SK-N-SH (cell line): Measurements from ENCODE around the gene GATM. TPM values are rescaled to one million over a fixed set of nuclear protein-coding genes. Genes with fewer than 3 reads are reported as not detected.

Experiments used
- CTCF ChIA-PET: fragments of 300-600, 350-600 bp; formaldehyde crosslinking; extraction: SDS; loops from one replicate; lab custom pipeline; 2021; lab: Yijun Ruan, JAX
- POLR2A ChIA-PET: fragments of 350-600 bp; sonication (Branson Sonifier 250); formaldehyde crosslinking; extraction: SDS; loops from one replicate; lab custom pipeline; 2020; ENCODE audit warnings: antibody characterized with exemption, inconsistent platforms; lab: Yijun Ruan, JAX
- DNase-seq: peaks from one replicate; pipeline ENCODE4 v3.0.0; 2012
- H2AFZ ChIP-seq: fragments of 200-600 bp; sonication (generic); 2 replicates; pipeline ENCODE4 v1.8.1; 2016; ENCODE audit warnings: antibody characterized with exemption, mild to moderate bottlenecking, low read depth
- H3F3A ChIP-seq: fragments of 200-600 bp; sonication (generic); replicated peaks from 2 replicates; pipeline ENCODE3; 2016; ENCODE audit warnings: antibody characterized with exemption, mild to moderate bottlenecking; ENCODE audit not compliant: insufficient read depth
- H3K27ac ChIP-seq, 2 experiments: fragments of 200-500 bp in 1 of 2; fragments of 200-600 bp in 1 of 2; sonication (Bioruptor generic) in 1 of 2; sonication (generic), shearing (Covaris generic) in 1 of 2; 2 replicates each; pipeline versions ENCODE4 v1.5.1 to v1.6.1; 2014 to 2016; ENCODE audit warnings: low read depth in 2 of 2, inconsistent platforms in 1 of 2, low read length in 1 of 2, mild to moderate bottlenecking in 1 of 2, mixed read lengths in 1 of 2
- H3K27me3 ChIP-seq: fragments of 200-600 bp; sonication (generic), shearing (Covaris generic); 2 replicates; pipeline ENCODE4 v1.6.1; 2016; ENCODE audit warnings: mixed run types; ENCODE audit not compliant: insufficient read depth
- H3K36me3 ChIP-seq, 2 experiments: fragments of 200-500 bp in 1 of 2; fragments of 200-600 bp in 1 of 2; sonication (Bioruptor generic) in 1 of 2; sonication (generic) in 1 of 2; replicated peaks in 1 of 2; 2 replicates each; pipeline versions ENCODE3 to v1.5.1; 2014 to 2016; ENCODE audit warnings: low read length in 1 of 2, mild to moderate bottlenecking in 1 of 2; ENCODE audit not compliant: insufficient read depth in 2 of 2, control insufficient read depth in 1 of 2
- H3K4me1 ChIP-seq, 2 experiments: fragments of 200-500 bp in 1 of 2; fragments of 200-600 bp in 1 of 2; sonication (Bioruptor generic) in 1 of 2; sonication (generic), shearing (Covaris generic) in 1 of 2; 2 replicates each; pipeline versions ENCODE4 v1.5.1 to v1.6.1; 2014 to 2016; ENCODE audit warnings: low read depth in 1 of 2, low read length in 1 of 2, mixed run types in 1 of 2; ENCODE audit not compliant: insufficient read depth in 2 of 2, control insufficient read depth in 1 of 2
- H3K4me2 ChIP-seq: fragments of 200-600 bp; sonication (generic), shearing (Covaris generic); 2 replicates; pipeline ENCODE4 v1.6.1; 2017; ENCODE audit warnings: mixed run types
- H3K4me3 ChIP-seq, 2 experiments: fragments of 200-500 bp in 1 of 2; fragments of 200-600 bp in 1 of 2; sonication (Bioruptor generic) in 1 of 2; sonication (generic), shearing (Covaris generic) in 1 of 2; 2 replicates each; pipeline versions ENCODE4 v1.5.1 to v1.8.1; 2014 to 2016; ENCODE audit warnings: low read depth in 2 of 2, inconsistent platforms in 1 of 2, low read length in 1 of 2, mild to moderate bottlenecking in 1 of 2, mixed read lengths in 1 of 2, moderate library complexity in 1 of 2
- H3K79me2 ChIP-seq: fragments of 200-600 bp; sonication (generic); 2 replicates; pipeline ENCODE4 v1.8.1; 2017; ENCODE audit warnings: mild to moderate bottlenecking; ENCODE audit not compliant: insufficient read depth
- H3K9ac ChIP-seq: fragments of 200-600 bp; sonication (generic); 2 replicates; pipeline ENCODE4 v1.6.1; 2017; ENCODE audit warnings: mixed run types
- H3K9me2 ChIP-seq: fragments of 200-600 bp; sonication (generic); 2 replicates; pipeline ENCODE4 v1.6.1; 2017; ENCODE audit warnings: mixed run types
- H3K9me3 ChIP-seq: fragments of 200-600 bp; sonication (generic); 2 replicates; pipeline ENCODE4 v1.6.1; 2017; ENCODE audit warnings: mixed run types, mild to moderate bottlenecking, moderate library complexity
- H4K20me1 ChIP-seq: fragments of 200-600 bp; sonication (generic); 2 replicates; pipeline ENCODE4 v1.6.1; 2017; ENCODE audit warnings: mild to moderate bottlenecking, mixed run types; ENCODE audit not compliant: insufficient read depth
- CHD2 ChIP-seq: fragments of 150-350 bp; IDR thresholded peaks from 2 replicates; pipeline ENCODE4 v1.6.1; 2018; ENCODE audit warnings: low read length; ENCODE audit not compliant: partially characterized antibody
- EZH2phosphoT487 ChIP-seq: fragments of 200-600 bp; sonication (generic); IDR thresholded peaks from 2 replicates; pipeline ENCODE4 v1.6.1; 2017; ENCODE audit warnings: low read depth, mixed run types, mild to moderate bottlenecking, antibody characterized with exemption, moderate library complexity, borderline replicate concordance
- FOXM1 ChIP-seq: IDR thresholded peaks from 2 replicates; pipeline ENCODE4 v1.4.0; 2012; ENCODE audit warnings: low read depth, mild to moderate bottlenecking
- GATA2 ChIP-seq: sonication (generic); formaldehyde crosslinking; IDR thresholded peaks from 2 replicates; pipeline ENCODE4 v1.5.0; 2020; ENCODE audit warnings: mild to moderate bottlenecking, missing genetic modification reagents
- IRF3 ChIP-seq: fragments of 150-350 bp; IDR thresholded peaks from 2 replicates; pipeline ENCODE4 v1.6.1; 2016; ENCODE audit warnings: mild to moderate bottlenecking, low read depth, low read length
- JUND ChIP-seq: IDR thresholded peaks from 2 replicates; pipeline ENCODE4 v1.4.0; 2012
- MXI1 ChIP-seq: IDR thresholded peaks from 2 replicates; pipeline ENCODE4 v1.6.1; 2012; ENCODE audit warnings: mild to moderate bottlenecking, low read depth, low read length, improper control_type of control experiment
- POLR2AphosphoS5 ChIP-seq: IDR thresholded peaks from 2 replicates; pipeline ENCODE4 v1.6.1; 2012; ENCODE audit warnings: low read depth, low read length
- RAD21 ChIP-seq: IDR thresholded peaks from 2 replicates; pipeline ENCODE4 v1.6.1; 2012; ENCODE audit warnings: mild to moderate bottlenecking, low read length
- RCOR1 ChIP-seq: fragments of 150-350 bp; IDR thresholded peaks from 2 replicates; pipeline ENCODE4 v1.6.1; 2017; ENCODE audit warnings: antibody characterized with exemption, low read length
- RFX5 ChIP-seq: IDR thresholded peaks from 2 replicates; pipeline ENCODE4 v1.6.1; 2012; ENCODE audit warnings: mild to moderate bottlenecking, improper control_type of control experiment, low read length
- SIN3A ChIP-seq: IDR thresholded peaks from 2 replicates; pipeline ENCODE4 v1.6.1; 2012; ENCODE audit warnings: low read depth, mild to moderate bottlenecking, low read length, moderate library complexity, borderline replicate concordance
- SMC3 ChIP-seq: IDR thresholded peaks from 2 replicates; pipeline ENCODE4 v1.6.1; 2012; ENCODE audit warnings: low read depth, low read length, improper control_type of control experiment
- USF1 ChIP-seq: IDR thresholded peaks from 2 replicates; pipeline ENCODE4 v1.4.0; 2012; ENCODE audit warnings: low read depth, borderline replicate concordance
- YY1 ChIP-seq: IDR thresholded peaks from 2 replicates; pipeline ENCODE4 v1.4.0; 2012; ENCODE audit warnings: low read depth, mild to moderate bottlenecking
- WGBS: methylation state at CpG from one replicate; pipeline ENCODE4 v1.1.6; 2017; ENCODE audit warnings: low lambda C conversion rate; 5-methylcytosine and 5-hydroxymethylcytosine counted together
- polyA plus RNA-seq, 3 experiments: library from polyadenylated mRNA; depleted of rRNA; stranded (reverse); fragments of >200 nt; gene quantifications; 2 replicates each; pipeline ENCODE4 v1.2.3, GENCODE V29; 2012
- TF ChIP-seq, protein P1 (sequence below): IDR thresholded peaks from 2 replicates; pipeline ENCODE4 v1.4.0; 2012; ENCODE audit warnings: low read depth
- TF ChIP-seq, protein P2 (sequence below): IDR thresholded peaks from 2 replicates; pipeline ENCODE4; 2012
- TF ChIP-seq, protein P3 (sequence below): fragments of 150-350 bp; IDR thresholded peaks from 2 replicates; pipeline ENCODE4 v1.6.1; 2017; ENCODE audit warnings: antibody characterized with exemption, low read length, low read depth, borderline replicate concordance

The GATM gene
- polyA plus RNA-seq, 1 of the 3 experiments (the other 2 are of a cell fraction) = 0.58 TPM

DNA sequence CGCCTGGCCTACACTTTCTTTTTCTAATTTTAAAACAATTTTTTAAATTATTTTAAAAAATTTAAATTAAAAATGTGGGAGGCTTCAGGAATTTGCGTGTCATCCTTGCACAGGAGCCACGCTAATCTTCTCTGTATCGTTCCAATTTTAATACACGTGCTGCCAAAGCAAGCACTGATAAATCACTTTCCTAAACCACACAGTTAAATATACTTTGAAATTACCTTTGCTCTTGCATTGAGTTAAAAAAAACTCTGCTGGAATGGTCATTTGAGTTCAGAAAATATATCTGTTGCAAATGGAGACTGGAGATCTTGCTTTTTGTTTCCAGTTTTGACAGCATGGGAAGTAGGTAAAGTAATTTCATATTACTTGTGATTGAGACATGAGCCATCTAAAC lies 23.6 kb downstream of the GATM start:
- no peak overlapping the region for H3K4me2 ChIP-seq
- ChIA-PET CTCF (no interaction called here), POLR2A (no interaction called here)
- no peak overlapping the region for H2AFZ ChIP-seq
- no peaks in the 10 kb centered on the region for H4K20me1 ChIP-seq
- no peaks in the 10 kb centered on the region for H3K79me2 ChIP-seq
- DNase-seq = no peak
- no peak overlapping the region for H3K4me3 ChIP-seq
- H3K27ac ChIP-seq = no peak overlapping the region
- H3K9ac ChIP-seq = no peak overlapping the region
- WGBS = 72% methylated on average over 5 of the region's 5 CpGs
- TF ChIP-seq YY1 (no peak), SIN3A (no peak), USF1 (no peak), MXI1 (no peak), EZH2phosphoT487 (no peak)
- TF ChIP-seq, protein P1, sequence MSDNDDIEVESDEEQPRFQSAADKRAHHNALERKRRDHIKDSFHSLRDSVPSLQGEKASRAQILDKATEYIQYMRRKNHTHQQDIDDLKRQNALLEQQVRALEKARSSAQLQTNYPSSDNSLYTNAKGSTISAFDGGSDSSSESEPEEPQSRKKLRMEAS = no peak
- TF ChIP-seq, protein P2, sequence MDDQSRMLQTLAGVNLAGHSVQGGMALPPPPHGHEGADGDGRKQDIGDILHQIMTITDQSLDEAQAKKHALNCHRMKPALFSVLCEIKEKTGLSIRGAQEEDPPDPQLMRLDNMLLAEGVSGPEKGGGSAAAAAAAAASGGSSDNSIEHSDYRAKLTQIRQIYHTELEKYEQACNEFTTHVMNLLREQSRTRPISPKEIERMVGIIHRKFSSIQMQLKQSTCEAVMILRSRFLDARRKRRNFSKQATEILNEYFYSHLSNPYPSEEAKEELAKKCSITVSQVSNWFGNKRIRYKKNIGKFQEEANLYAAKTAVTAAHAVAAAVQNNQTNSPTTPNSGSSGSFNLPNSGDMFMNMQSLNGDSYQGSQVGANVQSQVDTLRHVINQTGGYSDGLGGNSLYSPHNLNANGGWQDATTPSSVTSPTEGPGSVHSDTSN = no peak
- no peaks in the 10 kb centered on the region for H3K36me3 ChIP-seq
- no peaks in the 10 kb centered on the region for H3K27me3 ChIP-seq
- no peaks in the 10 kb centered on the region for H3F3A ChIP-seq
- H3K9me2 ChIP-seq = no peaks in the 10 kb centered on the region
- no peaks in the 10 kb centered on the region for H3K4me1 ChIP-seq
- H3K9me3 ChIP-seq = no peaks in the 10 kb centered on the region

DNA sequence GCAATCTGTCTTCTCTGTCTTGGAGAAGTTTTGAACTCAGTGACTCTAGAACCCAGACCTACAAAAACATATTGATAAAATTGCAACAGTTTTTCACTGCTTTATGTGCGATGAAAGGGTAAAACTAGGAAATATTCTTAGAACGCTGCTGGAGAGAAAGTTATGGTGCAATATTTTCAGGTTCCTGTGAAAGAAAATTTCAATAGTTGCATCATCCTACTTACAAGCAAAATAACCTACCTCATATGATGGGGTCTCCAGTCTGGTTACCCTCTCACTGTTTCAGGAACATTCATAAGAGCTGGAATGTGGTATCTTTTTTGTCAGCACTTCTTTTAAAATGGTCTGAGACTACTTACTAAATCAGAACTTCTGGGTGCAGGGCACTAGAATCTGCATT lies 27.1 kb downstream of the GATM start:
- DNase-seq = no peak
- no peaks in the 10 kb centered on the region for H3F3A ChIP-seq
- H3K9ac ChIP-seq = no peak overlapping the region
- no peak overlapping the region for H3K4me3 ChIP-seq
- H3K4me1 ChIP-seq = no peaks in the 10 kb centered on the region
- TF ChIP-seq JUND = no peak
- TF ChIP-seq SMC3 = no peak
- TF ChIP-seq, protein P3, sequence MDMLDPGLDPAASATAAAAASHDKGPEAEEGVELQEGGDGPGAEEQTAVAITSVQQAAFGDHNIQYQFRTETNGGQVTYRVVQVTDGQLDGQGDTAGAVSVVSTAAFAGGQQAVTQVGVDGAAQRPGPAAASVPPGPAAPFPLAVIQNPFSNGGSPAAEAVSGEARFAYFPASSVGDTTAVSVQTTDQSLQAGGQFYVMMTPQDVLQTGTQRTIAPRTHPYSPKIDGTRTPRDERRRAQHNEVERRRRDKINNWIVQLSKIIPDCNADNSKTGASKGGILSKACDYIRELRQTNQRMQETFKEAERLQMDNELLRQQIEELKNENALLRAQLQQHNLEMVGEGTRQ = no peak
- no peak for TF ChIP-seq SIN3A
- TF ChIP-seq USF1 = no peak
- TF ChIP-seq MXI1 = no peak
- TF ChIP-seq IRF3 = no peak
- no peak for TF ChIP-seq CHD2
- no peak for TF ChIP-seq RAD21
- no peak for TF ChIP-seq YY1
- TF ChIP-seq POLR2AphosphoS5 = no peak
- TF ChIP-seq RCOR1 = no peak
- no peak for TF ChIP-seq GATA2 (CRISPR knock-in tag)
- TF ChIP-seq FOXM1 = no peak
- TF ChIP-seq RFX5 = no peak
- H3K9me3 ChIP-seq = no peaks in the 10 kb centered on the region
- 67% methylated on average over 2 of the region's 2 CpGs for WGBS
- ChIA-PET CTCF (interaction anchor here (0.7 kb wide), 1 partner anchor 146 kb away, joined by 4 read pairs; no protein-coding TSS in a partner anchor), POLR2A (no interaction called here)
- no peaks in the 10 kb centered on the region for H3K9me2 ChIP-seq
- no peaks in the 10 kb centered on the region for H3K27me3 ChIP-seq
- no peaks in the 10 kb centered on the region for H4K20me1 ChIP-seq
- H3K4me2 ChIP-seq = no peak overlapping the region
- H3K36me3 ChIP-seq = no peaks in the 10 kb centered on the region
- no peak overlapping the region for H3K27ac ChIP-seq
- H3K79me2 ChIP-seq = no peaks in the 10 kb centered on the region
- H2AFZ ChIP-seq = no peak overlapping the region
